Gastrocnemius medialis (tissue), 4 donors: ENCODE measurements around the gene COBL.

Source experiments
- POLR2A ChIP-seq, 2 donors: fragments of 450-650 bp; IDR thresholded peaks; one replicate each; pipeline ENCODE4 v1.6.1; 2017; ENCODE audit warnings: antibody characterized with exemption in 2 of 2, mild to moderate bottlenecking in 2 of 2, moderate library complexity in 2 of 2
- TF ChIP-seq, protein P1 (sequence below), 5 experiments: fragments of 450-650 bp in 3 of 5; fragments of 200-600 bp in 2 of 5; sonication (generic) in 2 of 5; IDR thresholded peaks in 4 of 5; conservative IDR thresholded peaks in 1 of 5; 1 replicate in 4 of 5; 2 replicates in 1 of 5; pipeline ENCODE4 v1.5.1; 2016 to 2019; ENCODE audit warnings: antibody characterized with exemption in 5 of 5, mild to moderate bottlenecking in 3 of 5, moderate library complexity in 3 of 5

DNA sequence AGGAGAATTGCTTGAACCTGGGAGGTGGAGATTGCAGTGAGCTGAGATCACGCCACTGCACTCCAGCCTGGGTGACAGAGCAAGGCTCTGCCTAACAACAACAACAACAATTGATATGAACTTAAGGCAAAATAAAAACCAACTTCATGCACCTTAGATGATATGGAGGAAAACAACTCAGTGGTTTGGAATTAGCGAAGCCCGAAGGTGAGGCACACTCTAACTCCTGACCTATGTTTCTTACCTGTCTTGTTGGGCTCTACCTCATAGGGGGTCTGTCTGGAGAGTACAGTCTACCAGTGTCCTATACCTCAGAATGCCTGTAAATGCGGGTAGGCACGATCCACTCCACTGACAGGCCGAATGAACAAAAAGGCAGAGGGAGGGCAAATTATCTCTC is 24.3 kb upstream of the COBL start:
- TF ChIP-seq, protein P1, sequence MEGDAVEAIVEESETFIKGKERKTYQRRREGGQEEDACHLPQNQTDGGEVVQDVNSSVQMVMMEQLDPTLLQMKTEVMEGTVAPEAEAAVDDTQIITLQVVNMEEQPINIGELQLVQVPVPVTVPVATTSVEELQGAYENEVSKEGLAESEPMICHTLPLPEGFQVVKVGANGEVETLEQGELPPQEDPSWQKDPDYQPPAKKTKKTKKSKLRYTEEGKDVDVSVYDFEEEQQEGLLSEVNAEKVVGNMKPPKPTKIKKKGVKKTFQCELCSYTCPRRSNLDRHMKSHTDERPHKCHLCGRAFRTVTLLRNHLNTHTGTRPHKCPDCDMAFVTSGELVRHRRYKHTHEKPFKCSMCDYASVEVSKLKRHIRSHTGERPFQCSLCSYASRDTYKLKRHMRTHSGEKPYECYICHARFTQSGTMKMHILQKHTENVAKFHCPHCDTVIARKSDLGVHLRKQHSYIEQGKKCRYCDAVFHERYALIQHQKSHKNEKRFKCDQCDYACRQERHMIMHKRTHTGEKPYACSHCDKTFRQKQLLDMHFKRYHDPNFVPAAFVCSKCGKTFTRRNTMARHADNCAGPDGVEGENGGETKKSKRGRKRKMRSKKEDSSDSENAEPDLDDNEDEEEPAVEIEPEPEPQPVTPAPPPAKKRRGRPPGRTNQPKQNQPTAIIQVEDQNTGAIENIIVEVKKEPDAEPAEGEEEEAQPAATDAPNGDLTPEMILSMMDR (IDR thresholded peaks at IDR 0.05 in 4 of 5, conservative IDR thresholded peaks at IDR 0.05 in 1 of 5): no peak
- TF ChIP-seq POLR2A (IDR thresholded peaks at IDR 0.05): no peak
